GM23248 (cell line): ENCODE data around the gene TXNDC12. TPM values are rescaled to one million over a fixed set of nuclear protein-coding genes. Genes with fewer than 3 reads are reported as not detected.
A peak's percentile ranks its signal among the peaks of the same experiment; 100 is the strongest.
"Not testable (repeated sequence)": the region's sequence is repeated elsewhere in the genome, so short reads cannot be mapped to it uniquely, and the experiment has no call there.

Experiments used
- DNase-seq: peaks from one replicate; pipeline ENCODE4 v3.0.0-alpha.2; 2015
- H2AFZ ChIP-seq: fragments of 200-600 bp; sonication (generic); 2 replicates; pipeline ENCODE4 v1.6.1; 2016; ENCODE audit warnings: antibody characterized with exemption
- H3F3A ChIP-seq: fragments of 200-600 bp; sonication (generic); 2 replicates; pipeline ENCODE4 v1.6.1; 2016; ENCODE audit warnings: mild to moderate bottlenecking, antibody characterized with exemption, mixed run types; ENCODE audit not compliant: insufficient read depth
- H3K27ac ChIP-seq: fragments of 200-600 bp; sonication (generic); 2 replicates; pipeline ENCODE4 v1.5.1; 2016; ENCODE audit warnings: mild to moderate bottlenecking
- H3K27me3 ChIP-seq: fragments of 200-600 bp; sonication (generic); replicated peaks from 2 replicates; pipeline ENCODE4 v1.6.1; 2016; ENCODE audit warnings: mild to moderate bottlenecking; ENCODE audit not compliant: insufficient read depth
- H3K36me3 ChIP-seq: fragments of 200-600 bp; sonication (generic); 2 replicates; pipeline ENCODE4 v1.6.1; 2016; ENCODE audit warnings: low read depth, mild to moderate bottlenecking
- H3K4me1 ChIP-seq: fragments of 200-600 bp; sonication (generic); 2 replicates; pipeline ENCODE4 v1.6.1; 2016; ENCODE audit warnings: mild to moderate bottlenecking; ENCODE audit not compliant: insufficient read depth
- H3K4me2 ChIP-seq: fragments of 200-600 bp; sonication (generic); one replicate; pipeline ENCODE4 v1.6.1; 2016; ENCODE audit warnings: mild to moderate bottlenecking; ENCODE audit not compliant: unreplicated experiment
- H3K4me3 ChIP-seq: fragments of 200-600 bp; sonication (generic); 2 replicates; pipeline ENCODE4 v1.5.1; 2016; ENCODE audit warnings: mild to moderate bottlenecking
- H3K79me2 ChIP-seq: fragments of 200-600 bp; sonication (generic); 2 replicates; pipeline ENCODE4 v1.6.1; 2016; ENCODE audit warnings: mild to moderate bottlenecking; ENCODE audit not compliant: insufficient read depth
- H3K9ac ChIP-seq: fragments of 200-600 bp; sonication (generic); 2 replicates; pipeline ENCODE4 v1.6.1; 2016; ENCODE audit warnings: mild to moderate bottlenecking
- H3K9me2 ChIP-seq: fragments of 200-600 bp; sonication (generic); 2 replicates; pipeline ENCODE4 v1.6.1; 2016; ENCODE audit warnings: mixed run types, mild to moderate bottlenecking, moderate library complexity; ENCODE audit not compliant: insufficient read depth
- H3K9me3 ChIP-seq: fragments of 200-600 bp; sonication (generic); one replicate; pipeline ENCODE4 v1.6.1; 2017; ENCODE audit warnings: low read depth
- H4K20me1 ChIP-seq: fragments of 200-600 bp; sonication (generic); 2 replicates; pipeline ENCODE4 v1.6.0; 2016; ENCODE audit not compliant: insufficient read depth
- EZH2 ChIP-seq: fragments of 200-600 bp; sonication (generic); IDR thresholded peaks from 2 replicates; pipeline ENCODE4 v1.6.1; 2018; ENCODE audit warnings: antibody characterized with exemption, mild to moderate bottlenecking; ENCODE audit not compliant: insufficient read depth, poor library complexity, severe bottlenecking
- EZH2phosphoT487 ChIP-seq: fragments of 200-600 bp; sonication (generic); IDR thresholded peaks from 2 replicates; pipeline ENCODE4 v1.6.1; 2018; ENCODE audit warnings: antibody characterized with exemption, moderate library complexity, mild to moderate bottlenecking, low read depth; ENCODE audit not compliant: insufficient read depth
- WGBS, 2 experiments: methylation state at CpG; one replicate each; pipeline ENCODE4 v1.1.6; 2015 to 2017; ENCODE audit warnings: low lambda C conversion rate in 2 of 2, low coverage in 1 of 2; ENCODE audit errors: missing lambda C conversion rate in 2 of 2; 5-methylcytosine and 5-hydroxymethylcytosine counted together
- in situ Hi-C: fragments of 300-500 bp; cut with MboI; formaldehyde crosslinking; loops from 2 replicates; pipeline ENCODE4 v1.15.0; 2020
- polyA plus RNA-seq: library from polyadenylated mRNA; unstranded; fragments of >200 nt; fragmentation: Nextera tagmentation; extraction: Ambion mirVana; gene quantifications from 2 replicates; pipeline ENCODE4 v1.2.1, GENCODE V29; 2016
- total RNA-seq: library from RNA; depleted of rRNA; stranded (reverse); fragments of >200 nt; shearing (Covaris generic); gene quantifications from 2 replicates; pipeline ENCODE4 v1.2.3, GENCODE V29; 2014

TXNDC12 gene
- total and polyA plus RNA-seq, 2 experiments from 2014 or later: 59.3 to 88.3 TPM

DNA sequence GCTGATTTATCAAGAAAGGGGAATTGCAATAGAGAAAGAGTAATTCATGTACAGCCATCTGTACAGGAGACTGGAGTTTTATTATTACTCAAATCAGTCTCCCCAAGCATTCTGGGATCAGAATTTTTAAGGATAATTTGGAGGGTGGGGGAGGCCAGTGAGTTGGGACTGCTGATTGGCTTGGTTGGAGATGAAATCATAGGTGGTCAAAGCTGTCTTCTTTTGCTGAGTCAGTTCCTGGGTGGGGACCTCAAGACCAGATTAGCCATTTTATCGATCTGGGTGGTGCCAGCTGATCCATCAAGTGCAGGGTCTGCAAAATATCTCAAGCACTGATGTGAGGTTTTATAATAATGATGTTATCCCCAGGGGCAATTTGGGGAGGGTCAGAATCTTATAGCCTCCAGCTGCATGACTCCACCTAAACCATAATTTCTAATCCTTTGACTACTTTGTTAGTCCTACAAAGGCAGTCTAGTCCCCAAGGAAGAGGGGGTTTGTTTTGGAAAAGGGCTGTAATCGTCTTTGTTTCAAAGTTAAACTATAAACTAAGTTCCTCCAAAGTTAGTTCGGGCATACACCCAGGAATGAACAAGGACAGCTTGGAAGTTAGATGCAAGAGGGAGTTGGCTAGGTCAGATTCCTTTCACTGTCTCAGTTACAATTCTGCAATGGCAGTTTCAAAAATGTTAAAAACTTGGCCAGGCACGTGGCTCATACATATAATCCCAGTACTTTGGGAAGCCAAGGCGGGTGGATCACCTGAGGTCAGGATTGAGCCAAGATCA is 47.6 kb downstream of the TXNDC12 start:
- H2AFZ ChIP-seq: peak overlapping the region; percentile 40; the same call in 1 of the 2 replicates
- H3K36me3 ChIP-seq: no peaks in the 10 kb centered on the region
- no peak overlapping the region for H3K4me3 ChIP-seq
- H3K27ac ChIP-seq: no peak overlapping the region
- no peak overlapping the region for H3K4me2 ChIP-seq
- in situ Hi-C loops: no loop called here
- no peaks in the 10 kb centered on the region for H3K9me2 ChIP-seq
- WGBS, 2 experiments: 55 to 60% methylated on average over 5 of the region's 5 CpGs
- H3K79me2 ChIP-seq: no peaks in the 10 kb centered on the region
- H3K9ac ChIP-seq: no peak overlapping the region
- DNase-seq: peak; percentile 8
- no peaks in the 10 kb centered on the region for H4K20me1 ChIP-seq
- H3K27me3 ChIP-seq: no peaks in the 10 kb centered on the region
- TF ChIP-seq EZH2phosphoT487 (no peak), EZH2 (no peak)
- no peaks in the 10 kb centered on the region for H3K9me3 ChIP-seq
- peaks cover 24% of the 10 kb centered on the region for H3K4me1 ChIP-seq
- peaks cover 20% of the 10 kb centered on the region for H3F3A ChIP-seq

GRCh38 chr1:52006081-52006553 is 48.9 kb downstream of the TXNDC12 start:
- in situ Hi-C loops, H4K20me1 ChIP-seq, DNase-seq, H3K9me2 ChIP-seq, H3K79me2 ChIP-seq, H3K9me3 ChIP-seq, H3K36me3 ChIP-seq, H3K27me3 ChIP-seq, H3K4me3 ChIP-seq: not testable (repeated sequence)
- Histone ChIP-seq H2AFZ (peak overlapping the region; percentile 51), H3K4me1 (peaks cover 24% of the 10 kb centered on the region), H3K4me2 (peak overlapping the region; percentile 51), H3F3A (peaks cover 20% of the 10 kb centered on the region), H3K27ac (peak overlapping the region; percentile 80), H3K9ac (peak overlapping the region; percentile 56)
- WGBS, 2 experiments: 37 to 43% methylated on average over 5 of the region's 5 CpGs

- Histone ChIP-seq H3K27ac (peak overlapping the region; percentile 80), H3F3A (peaks cover 20% of the 10 kb centered on the region), H3K4me1 (peaks cover 24% of the 10 kb centered on the region), H2AFZ (peak overlapping the region; percentile 51), H3K4me2 (peak overlapping the region; percentile 51), H3K9ac (peak overlapping the region; percentile 56)
- H3K36me3 ChIP-seq, in situ Hi-C loops, H3K27me3 ChIP-seq, H3K9me2 ChIP-seq, H3K4me3 ChIP-seq, H4K20me1 ChIP-seq, H3K79me2 ChIP-seq, H3K9me3 ChIP-seq: not testable (repeated sequence)
- 0% methylated on average over 3 of the region's 3 CpGs for WGBS, 2 experiments
- peak; percentile 85 for DNase-seq
Observed at GRCh38 chr1:52005548-52005947, 49.4 kb downstream of the TXNDC12 start.

- Histone ChIP-seq H3K4me2 (no peak overlapping the region), H3F3A (peaks cover 20% of the 10 kb centered on the region), H3K4me3 (no peak overlapping the region), H3K9ac (no peak overlapping the region), H3K9me2 (no peaks in the 10 kb centered on the region), H4K20me1 (no peaks in the 10 kb centered on the region), H2AFZ (no peak overlapping the region), H3K9me3 (no peaks in the 10 kb centered on the region), H3K4me1 (peaks cover 24% of the 10 kb centered on the region), H3K36me3 (no peaks in the 10 kb centered on the region), H3K79me2 (no peaks in the 10 kb centered on the region), H3K27ac (no peak overlapping the region), H3K27me3 (no peaks in the 10 kb centered on the region)
- in situ Hi-C loops: no loop called here
- no peak for TF ChIP-seq EZH2phosphoT487
- no peak for TF ChIP-seq EZH2
- no peak for DNase-seq
- whole genome bisulfite sequencing, 2 experiments: 57 to 58% methylated on average over 4 of the region's 4 CpGs
Observed at GRCh38 chr1:52003877-52004276, 51.1 kb downstream of the TXNDC12 start.
